MM.1S (cell line): ENCODE data around the gene KIRREL2.

Experiments used
- DNase-seq: peaks from one replicate; pipeline ENCODE4 v3.0.0-alpha.2; 2015
- H2AFZ ChIP-seq: fragments of 300-600 bp; sonication (generic); 2 replicates; pipeline ENCODE4 v1.6.0; 2016; ENCODE audit warnings: antibody characterized with exemption, low read length
- H3F3A ChIP-seq: fragments of 300-600 bp; sonication (generic); 2 replicates; pipeline ENCODE4 v1.6.1; 2016; ENCODE audit warnings: mild to moderate bottlenecking, antibody characterized with exemption, low read length, moderate library complexity, mixed read lengths; ENCODE audit not compliant: insufficient read depth
- H3K27ac ChIP-seq: fragments of 300-600 bp; sonication (generic); 2 replicates; pipeline ENCODE4 v1.5.1; 2016; ENCODE audit warnings: mild to moderate bottlenecking, low read length
- H3K27me3 ChIP-seq: fragments of 300-600 bp; sonication (generic); replicated peaks from 2 replicates; pipeline ENCODE4 v1.6.0; 2016; ENCODE audit warnings: low read length; ENCODE audit not compliant: insufficient read depth
- H3K36me3 ChIP-seq: fragments of 300-600 bp; sonication (generic); replicated peaks from 2 replicates; pipeline ENCODE4 v1.6.1; 2016; ENCODE audit warnings: mild to moderate bottlenecking, low read length, mixed read lengths; ENCODE audit not compliant: insufficient read depth
- H3K4me1 ChIP-seq: fragments of 300-600 bp; sonication (generic); 2 replicates; pipeline ENCODE4 v1.6.1; 2016; ENCODE audit warnings: low read length, mixed read lengths
- H3K4me2 ChIP-seq: fragments of 300-600 bp; sonication (generic); 2 replicates; pipeline ENCODE4 v1.6.0; 2016; ENCODE audit warnings: low read depth, low read length
- H3K4me3 ChIP-seq: fragments of 300-600 bp; sonication (generic); 2 replicates; pipeline ENCODE4 v1.5.1; 2016; ENCODE audit warnings: low read length, mixed read lengths
- H3K79me2 ChIP-seq: fragments of 300-600 bp; sonication (generic); 2 replicates; pipeline ENCODE4 v1.6.1; 2016; ENCODE audit warnings: mixed run types, low read length, mixed read lengths
- H3K9ac ChIP-seq: fragments of 300-600 bp; sonication (generic); 2 replicates; pipeline ENCODE4 v1.6.1; 2016; ENCODE audit warnings: low read length, mixed read lengths
- H3K9me2 ChIP-seq: fragments of 300-600 bp; sonication (generic); replicated peaks from 2 replicates; pipeline ENCODE4 v1.6.1; 2016; ENCODE audit warnings: mild to moderate bottlenecking, low read length, mixed read lengths; ENCODE audit not compliant: insufficient read depth
- H3K9me3 ChIP-seq: fragments of 300-600 bp; sonication (generic); replicated peaks from 2 replicates; pipeline ENCODE4 v1.6.1; 2016; ENCODE audit warnings: mild to moderate bottlenecking, low read length, mixed read lengths; ENCODE audit not compliant: insufficient read depth
- H4K20me1 ChIP-seq: fragments of 300-600 bp; sonication (generic); 2 replicates; pipeline ENCODE4 v1.6.1; 2016; ENCODE audit warnings: mild to moderate bottlenecking, low read length, moderate library complexity, mixed read lengths; ENCODE audit not compliant: insufficient read depth
- EZH2 ChIP-seq: fragments of 300-600 bp; sonication (generic); optimal IDR thresholded peaks from 2 replicates; pipeline ENCODE3; 2017; ENCODE audit warnings: low read depth, mild to moderate bottlenecking, antibody characterized with exemption, low read length, mixed read lengths
- EZH2phosphoT487 ChIP-seq: fragments of 300-600 bp; sonication (generic); IDR thresholded peaks from 2 replicates; pipeline ENCODE4 v1.6.1; 2018; ENCODE audit warnings: antibody characterized with exemption, low read length
- TF ChIP-seq, protein P1 (sequence below): fragments of 300-600 bp; sonication (generic); IDR thresholded peaks from 2 replicates; pipeline ENCODE4 v1.5.1; 2016; ENCODE audit warnings: antibody characterized with exemption, low read length, mixed read lengths

KIRREL2 gene

DNA sequence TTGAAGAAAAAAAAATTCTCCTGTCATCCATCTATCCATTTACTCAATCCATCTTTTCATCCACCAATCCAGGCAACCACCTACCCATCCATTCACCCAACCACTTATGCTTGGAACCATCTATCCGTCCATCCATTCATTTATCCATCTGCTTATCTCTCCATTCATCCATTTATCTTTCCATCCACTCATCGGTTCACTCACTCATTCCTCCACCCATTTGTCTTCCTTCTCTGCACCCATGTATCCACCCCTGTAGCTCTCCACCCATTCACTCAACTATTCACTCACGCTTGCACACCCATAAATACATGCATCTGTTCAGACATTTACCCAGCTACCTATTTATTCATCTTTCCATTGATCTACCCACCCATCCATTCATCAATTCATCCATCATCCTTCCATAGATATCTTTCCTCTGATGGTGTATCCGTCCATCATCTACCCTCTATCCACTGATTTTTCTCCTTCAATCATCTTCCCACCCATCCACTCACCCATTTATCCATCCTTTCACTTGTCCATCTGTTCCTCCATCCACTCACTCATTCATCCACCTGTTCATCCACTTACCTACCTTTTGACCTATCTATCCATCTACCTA is 13.9 kb upstream of the KIRREL2 start:
- H3K4me3 ChIP-seq: no peak overlapping the region
- H3K9ac ChIP-seq: no peak overlapping the region
- H3K79me2 ChIP-seq: no peaks in the 10 kb centered on the region
- H3K4me2 ChIP-seq: no peak overlapping the region
- no peaks in the 10 kb centered on the region for H3K9me2 ChIP-seq
- peaks cover 72% of the 10 kb centered on the region for H3K27me3 ChIP-seq
- DNase-seq: no peak
- no peaks in the 10 kb centered on the region for H4K20me1 ChIP-seq
- H3K4me1 ChIP-seq: no peaks in the 10 kb centered on the region
- no peak overlapping the region for H3K27ac ChIP-seq
- H3F3A ChIP-seq: no peaks in the 10 kb centered on the region
- H3K36me3 ChIP-seq: no peaks in the 10 kb centered on the region
- H3K9me3 ChIP-seq: no peaks in the 10 kb centered on the region
- no peak overlapping the region for H2AFZ ChIP-seq
- TF ChIP-seq EZH2phosphoT487 (no peak), EZH2 (no peak)

DNA sequence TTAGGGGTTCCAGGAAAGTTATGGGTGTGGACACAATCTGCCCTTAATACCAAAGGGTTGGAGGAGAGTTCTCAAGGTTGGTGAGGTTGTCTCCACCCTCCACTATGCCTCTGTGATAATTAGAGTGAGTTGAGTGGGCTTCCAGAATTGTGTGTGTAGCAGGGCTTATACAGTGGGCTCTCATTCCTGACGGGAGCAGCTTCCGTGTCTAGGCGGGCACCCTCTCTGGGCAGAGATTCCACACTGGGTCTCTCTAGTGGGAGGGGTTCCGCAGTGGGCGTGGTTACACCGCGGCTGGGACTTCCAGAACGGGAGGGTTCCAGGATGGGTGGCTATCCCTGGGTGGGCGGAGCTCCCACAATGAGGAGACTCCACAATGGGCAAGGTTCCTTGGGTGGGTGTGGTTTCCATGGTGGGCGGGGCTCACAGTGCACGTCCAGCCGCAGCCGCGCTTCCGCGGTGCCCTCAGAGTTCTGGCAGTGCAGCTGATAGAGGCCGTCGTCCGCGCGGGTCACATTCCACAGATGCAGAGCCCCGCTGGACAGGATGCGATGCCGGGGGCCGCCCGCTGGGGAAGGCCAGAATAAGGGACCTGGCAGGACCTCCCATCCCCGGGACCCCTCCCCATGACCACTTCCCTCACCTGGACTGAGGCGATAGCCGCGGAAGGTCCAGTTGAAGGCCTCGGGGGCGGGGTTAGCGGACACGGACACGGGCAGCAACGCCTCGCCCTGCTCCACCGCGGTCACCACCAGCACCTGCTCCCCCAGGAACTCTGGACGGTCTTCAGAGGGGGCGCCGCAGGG is 12.8 kb upstream of the KIRREL2 start:
- Histone ChIP-seq H3F3A (no peaks in the 10 kb centered on the region), H3K9ac (no peak overlapping the region), H3K4me1 (no peaks in the 10 kb centered on the region), H3K9me3 (no peaks in the 10 kb centered on the region), H3K79me2 (no peaks in the 10 kb centered on the region), H4K20me1 (no peaks in the 10 kb centered on the region), H3K4me3 (no peak overlapping the region), H3K27me3 (peaks cover 83% of the 10 kb centered on the region), H3K9me2 (no peaks in the 10 kb centered on the region), H3K4me2 (no peak overlapping the region), H3K27ac (no peak overlapping the region), H2AFZ (no peak overlapping the region), H3K36me3 (no peaks in the 10 kb centered on the region)
- no peak for DNase-seq
- TF ChIP-seq, protein P1, sequence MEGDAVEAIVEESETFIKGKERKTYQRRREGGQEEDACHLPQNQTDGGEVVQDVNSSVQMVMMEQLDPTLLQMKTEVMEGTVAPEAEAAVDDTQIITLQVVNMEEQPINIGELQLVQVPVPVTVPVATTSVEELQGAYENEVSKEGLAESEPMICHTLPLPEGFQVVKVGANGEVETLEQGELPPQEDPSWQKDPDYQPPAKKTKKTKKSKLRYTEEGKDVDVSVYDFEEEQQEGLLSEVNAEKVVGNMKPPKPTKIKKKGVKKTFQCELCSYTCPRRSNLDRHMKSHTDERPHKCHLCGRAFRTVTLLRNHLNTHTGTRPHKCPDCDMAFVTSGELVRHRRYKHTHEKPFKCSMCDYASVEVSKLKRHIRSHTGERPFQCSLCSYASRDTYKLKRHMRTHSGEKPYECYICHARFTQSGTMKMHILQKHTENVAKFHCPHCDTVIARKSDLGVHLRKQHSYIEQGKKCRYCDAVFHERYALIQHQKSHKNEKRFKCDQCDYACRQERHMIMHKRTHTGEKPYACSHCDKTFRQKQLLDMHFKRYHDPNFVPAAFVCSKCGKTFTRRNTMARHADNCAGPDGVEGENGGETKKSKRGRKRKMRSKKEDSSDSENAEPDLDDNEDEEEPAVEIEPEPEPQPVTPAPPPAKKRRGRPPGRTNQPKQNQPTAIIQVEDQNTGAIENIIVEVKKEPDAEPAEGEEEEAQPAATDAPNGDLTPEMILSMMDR: no peak
- no peak for TF ChIP-seq EZH2phosphoT487
- no peak for TF ChIP-seq EZH2

DNA sequence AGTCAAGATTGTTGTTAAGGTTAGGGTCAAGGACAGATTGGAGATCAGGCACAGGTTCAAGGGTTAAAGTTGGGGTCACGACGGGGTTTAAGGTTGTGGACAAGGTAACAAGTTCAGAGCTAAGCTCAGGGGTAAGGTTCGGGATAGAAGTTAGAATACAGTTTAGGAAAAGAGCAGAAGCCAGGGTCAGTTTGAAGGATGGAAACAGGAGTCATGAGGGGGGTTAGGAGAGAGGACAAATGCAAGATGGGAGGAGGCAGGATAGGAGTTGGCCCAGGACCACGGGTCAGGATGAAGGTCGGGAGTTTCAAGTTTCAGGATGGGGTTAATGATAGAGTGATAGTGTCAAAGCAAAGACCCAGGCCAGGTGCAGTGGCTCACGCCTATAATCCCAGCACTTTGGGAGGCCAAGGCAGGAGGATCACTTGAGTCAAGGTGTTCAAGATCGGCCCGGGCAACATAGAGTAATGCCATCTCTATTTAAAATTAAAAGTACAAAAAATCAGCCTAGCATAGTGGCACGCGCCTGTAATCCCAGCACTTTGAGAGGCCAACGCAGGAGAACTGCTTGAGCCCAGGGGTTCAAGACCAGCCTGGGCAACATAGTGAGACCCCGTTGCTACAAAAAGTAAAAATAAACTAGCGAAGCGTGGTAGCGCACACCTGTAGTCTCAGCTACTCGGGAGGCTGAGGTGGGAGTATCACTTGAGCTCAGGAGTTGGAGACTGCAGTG is 12.1 kb upstream of the KIRREL2 start:
- DNase-seq: no peak

More for the DNA sequence above, 12.1 kb upstream of the KIRREL2 start:
- H3K27ac ChIP-seq: no peak overlapping the region
- H3K9me3 ChIP-seq: no peaks in the 10 kb centered on the region
- no peak overlapping the region for H3K9ac ChIP-seq
- no peak overlapping the region for H3K4me3 ChIP-seq
- H4K20me1 ChIP-seq: no peaks in the 10 kb centered on the region
- H3K4me2 ChIP-seq: no peak overlapping the region
- H3K4me1 ChIP-seq: no peaks in the 10 kb centered on the region
- H3K36me3 ChIP-seq: no peaks in the 10 kb centered on the region
- H3K27me3 ChIP-seq: peaks cover 85% of the 10 kb centered on the region
- H3F3A ChIP-seq: no peaks in the 10 kb centered on the region
- no peak for TF ChIP-seq EZH2phosphoT487
- no peak for TF ChIP-seq EZH2
- TF ChIP-seq, protein P1: no peak
- H3K9me2 ChIP-seq: no peaks in the 10 kb centered on the region
- H3K79me2 ChIP-seq: no peaks in the 10 kb centered on the region
- H2AFZ ChIP-seq: no peak overlapping the region
